Measurements from ENCODE around the gene CASKIN2.
"Not testable (repeated sequence)": the region's sequence is repeated elsewhere in the genome, so short reads cannot be mapped to it uniquely, and the experiment has no call there.

CASKIN2 gene

DNA sequence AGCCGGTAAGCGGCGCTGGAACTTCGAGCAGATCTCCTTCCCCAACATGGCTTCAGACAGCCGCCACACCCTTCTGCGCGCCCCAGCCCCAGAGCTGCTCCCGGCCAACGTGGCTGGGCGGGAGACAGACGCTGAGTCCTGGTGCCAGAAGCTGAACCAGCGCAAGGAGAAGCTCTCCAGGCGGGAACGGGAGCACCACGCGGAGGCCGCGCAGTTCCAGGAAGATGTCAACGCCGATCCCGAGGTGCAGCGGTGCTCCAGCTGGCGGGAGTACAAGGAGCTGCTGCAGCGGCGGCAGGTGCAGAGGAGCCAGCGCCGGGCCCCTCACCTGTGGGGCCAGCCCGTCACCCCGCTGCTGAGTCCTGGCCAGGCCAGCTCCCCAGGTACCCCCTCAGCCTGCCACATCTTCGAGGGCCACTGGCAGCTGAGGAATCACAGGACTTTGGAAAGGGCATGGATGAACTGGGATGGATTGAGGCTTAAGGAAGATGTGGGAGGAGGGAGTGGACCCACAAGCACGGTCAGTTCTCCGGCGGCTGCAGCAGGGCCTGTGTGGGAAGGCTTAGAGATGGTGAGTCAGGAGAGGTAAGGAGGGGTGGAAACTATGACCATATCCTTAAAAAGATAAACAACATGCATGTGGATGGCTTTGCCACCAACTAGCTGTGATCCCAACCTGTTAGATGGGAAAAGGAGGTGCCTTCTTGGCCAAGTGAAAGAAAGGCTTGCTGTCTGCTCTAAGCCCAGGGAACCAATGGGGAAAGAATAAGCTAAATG lies 6.8 kb upstream of the CASKIN2 start:
- no peak for DNase-seq (ENCODE audit: extremely low read depth in 1 of 2, low read depth in 1 of 2)

DNA sequence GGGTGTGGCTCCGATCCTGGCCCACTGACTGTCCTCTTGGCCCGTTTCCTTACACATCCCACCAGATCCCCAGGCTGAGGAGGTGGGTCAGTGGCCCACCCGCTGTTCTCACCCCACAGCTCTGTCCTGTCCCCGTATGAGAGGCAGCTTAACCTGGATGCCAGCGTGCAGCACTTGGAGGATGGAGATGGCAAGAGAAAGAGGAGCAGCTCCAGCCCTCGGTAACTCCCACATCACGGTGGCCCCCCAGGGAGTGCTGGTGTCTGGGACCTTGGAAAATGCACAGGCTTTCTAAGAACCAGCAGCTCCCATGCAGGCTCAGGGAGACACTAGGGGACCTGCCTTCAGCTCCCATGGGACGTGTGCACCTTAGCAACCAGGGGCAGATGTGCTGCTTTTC lies 6.0 kb upstream of the CASKIN2 start:
- no peak for DNase-seq (ENCODE audit: extremely low read depth in 1 of 2, low read depth in 1 of 2)

DNA sequence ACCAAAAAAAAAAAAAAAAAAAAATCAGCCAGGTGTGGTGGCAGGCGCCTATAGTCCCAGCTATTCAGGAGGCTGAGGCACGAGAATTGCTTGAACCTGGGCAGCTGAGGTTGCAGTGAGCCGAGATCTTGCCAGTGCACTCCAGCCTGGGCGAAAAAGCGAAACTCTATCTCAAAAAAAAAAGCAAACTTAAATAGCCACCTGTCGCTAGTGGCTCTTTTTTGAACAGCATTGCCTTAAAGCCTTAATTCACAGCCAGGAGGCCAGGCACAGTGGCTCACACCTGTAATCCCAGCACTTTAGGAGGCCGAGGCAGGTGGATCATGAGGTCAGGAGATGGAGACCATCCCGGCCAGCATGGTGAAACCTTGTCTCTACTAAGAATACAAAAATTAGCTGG lies 5.1 kb upstream of the CASKIN2 start:
- not testable (repeated sequence) for DNase-seq (ENCODE audit: extremely low read depth in 1 of 2, low read depth in 1 of 2)

DNA sequence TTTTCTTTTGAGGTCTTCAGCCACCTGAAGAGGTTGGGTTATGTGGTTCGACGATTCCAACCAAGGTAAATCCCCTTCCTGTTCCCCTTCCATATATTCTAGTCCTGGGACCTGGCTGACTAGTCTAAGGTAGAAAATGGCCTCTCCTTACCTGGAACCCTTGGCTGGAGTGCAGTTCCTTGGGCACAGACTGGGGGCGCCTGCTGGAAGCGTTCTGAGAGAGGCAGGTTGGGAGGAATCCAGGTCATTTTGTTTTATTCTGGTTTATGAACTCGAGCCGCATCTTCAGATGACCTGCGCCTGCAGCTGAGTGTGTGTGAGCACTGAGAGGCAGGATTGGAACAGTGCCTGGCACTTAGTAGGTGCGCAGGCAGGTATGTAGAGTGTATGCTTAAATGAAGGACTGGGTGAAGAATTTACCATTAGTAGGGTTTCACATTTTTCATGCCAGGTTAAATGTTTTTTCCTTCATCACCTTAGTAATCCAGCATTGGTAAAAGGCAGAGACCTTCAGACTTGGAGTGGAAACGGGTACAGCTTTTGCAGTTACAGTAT lies 3.7 kb upstream of the CASKIN2 start:
- DNase-seq (ENCODE audit: extremely low read depth in 1 of 2, low read depth in 1 of 2) = no peak

DNA sequence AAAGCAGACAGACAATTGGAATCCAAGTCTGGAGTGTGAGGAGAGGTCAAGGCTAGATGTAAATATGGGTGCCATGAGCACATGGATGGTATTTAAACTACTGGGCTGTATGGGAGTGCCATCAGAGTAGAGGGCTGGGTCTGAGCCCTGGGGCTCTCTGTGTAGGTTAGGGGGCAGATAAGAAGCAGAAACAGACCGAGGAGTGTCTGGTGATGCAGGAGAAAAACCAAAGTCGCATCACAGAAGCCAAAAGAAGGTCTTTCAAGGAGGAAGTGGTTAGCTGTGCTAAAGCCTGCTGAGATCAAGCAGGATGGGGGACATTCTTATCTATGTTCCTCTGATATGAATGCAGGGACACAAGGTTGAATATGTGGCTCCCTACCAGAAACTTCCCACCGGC lies 2.9 kb upstream of the CASKIN2 start:
- DNase-seq (ENCODE audit: extremely low read depth in 1 of 2, low read depth in 1 of 2) = no peak

DNA sequence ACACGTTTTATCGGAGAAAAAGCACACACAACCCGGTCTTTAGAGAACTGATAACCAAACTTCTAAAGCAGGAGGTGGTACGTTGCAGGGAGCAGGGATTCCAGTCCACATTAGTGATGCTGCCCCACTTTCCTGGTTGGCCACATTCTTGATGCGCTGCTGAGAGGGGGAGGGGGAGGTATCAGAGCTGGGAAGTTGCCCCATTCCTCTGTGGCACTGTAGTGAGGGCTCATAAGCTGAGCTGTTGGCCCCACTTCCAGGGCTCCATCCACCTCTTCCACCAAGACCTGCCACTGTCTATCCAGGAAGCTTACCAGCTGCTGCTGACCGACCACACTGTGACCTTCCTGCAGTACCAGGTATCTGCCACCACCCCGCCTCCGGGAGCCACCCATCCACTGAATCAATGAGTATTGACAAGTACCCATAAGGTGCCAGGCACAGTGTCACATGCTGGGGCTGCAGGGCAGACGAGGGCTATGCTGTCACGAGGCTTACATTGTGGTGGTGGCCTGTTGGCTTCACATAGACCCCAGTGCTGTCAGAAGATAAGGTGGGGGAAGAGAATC lies 2.0 kb upstream of the CASKIN2 start:
- no peak for DNase-seq (ENCODE audit: extremely low read depth in 1 of 2, low read depth in 1 of 2)

DNA sequence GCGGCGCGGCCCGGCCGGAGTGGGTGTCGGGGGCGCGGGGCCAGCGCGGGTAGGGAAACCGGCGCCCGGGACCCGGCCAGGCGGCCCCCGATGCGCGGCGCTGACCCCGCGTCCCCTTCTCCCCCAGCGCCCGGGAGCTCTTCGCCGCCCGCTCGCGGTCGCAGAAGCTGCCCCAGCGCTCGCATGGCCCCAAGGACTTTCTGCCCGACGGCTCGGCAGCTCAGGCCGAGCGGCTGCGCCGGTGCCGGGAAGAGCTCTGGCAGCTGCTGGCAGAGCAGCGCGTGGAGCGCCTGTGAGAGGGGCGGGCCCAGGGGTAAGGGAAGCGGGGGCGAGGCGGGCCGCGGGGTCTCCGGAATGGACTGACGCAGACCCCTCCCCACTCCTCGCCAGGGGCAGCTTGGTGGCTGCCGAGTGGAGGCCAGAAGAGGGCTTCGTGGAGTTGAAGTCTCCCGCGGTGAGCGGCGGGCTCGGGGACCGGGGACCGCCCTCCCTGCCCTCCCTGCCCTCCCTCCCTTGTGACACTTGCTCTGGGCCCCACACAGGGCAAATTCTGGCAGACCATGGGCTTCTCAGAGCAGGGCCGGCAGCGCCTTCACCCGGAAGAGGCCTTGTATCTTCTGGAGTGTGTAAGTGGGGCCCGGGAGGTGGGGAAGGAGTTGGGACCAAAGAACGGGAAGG lies 1.4 kb upstream of the CASKIN2 start:
- DNase-seq (ENCODE audit: extremely low read depth in 1 of 2, low read depth in 1 of 2) = peak in 1 of 2 donors; percentile 24

DNA sequence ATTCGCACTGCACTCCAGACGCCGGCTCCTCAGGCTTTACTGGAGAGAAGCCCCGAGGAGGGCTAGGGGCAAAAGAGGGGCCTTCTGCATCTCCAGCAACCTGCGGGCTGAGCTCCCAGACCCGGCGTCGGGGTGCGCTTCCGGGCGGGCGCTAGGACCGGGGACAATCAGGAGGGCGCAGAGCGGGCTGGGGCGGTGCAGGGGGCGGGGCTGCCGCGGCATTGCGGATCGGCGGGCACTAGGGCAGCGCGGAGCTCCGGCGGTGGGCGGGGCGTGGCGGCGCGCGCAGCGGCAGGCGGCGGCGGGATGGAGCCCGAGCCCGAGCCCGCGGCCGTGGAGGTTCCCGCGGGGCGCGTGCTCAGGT lies 900 bp upstream of the CASKIN2 start, which contains the start of gene TSEN54:
Gene TSEN54 (plus strand): TSS at position 274 of the 364 bp plus-strand sequence. CDS start 33 bp downstream, at position 307.
- DNase-seq (ENCODE audit: extremely low read depth in 1 of 2, low read depth in 1 of 2) = peak; percentile 86 to 95

DNA sequence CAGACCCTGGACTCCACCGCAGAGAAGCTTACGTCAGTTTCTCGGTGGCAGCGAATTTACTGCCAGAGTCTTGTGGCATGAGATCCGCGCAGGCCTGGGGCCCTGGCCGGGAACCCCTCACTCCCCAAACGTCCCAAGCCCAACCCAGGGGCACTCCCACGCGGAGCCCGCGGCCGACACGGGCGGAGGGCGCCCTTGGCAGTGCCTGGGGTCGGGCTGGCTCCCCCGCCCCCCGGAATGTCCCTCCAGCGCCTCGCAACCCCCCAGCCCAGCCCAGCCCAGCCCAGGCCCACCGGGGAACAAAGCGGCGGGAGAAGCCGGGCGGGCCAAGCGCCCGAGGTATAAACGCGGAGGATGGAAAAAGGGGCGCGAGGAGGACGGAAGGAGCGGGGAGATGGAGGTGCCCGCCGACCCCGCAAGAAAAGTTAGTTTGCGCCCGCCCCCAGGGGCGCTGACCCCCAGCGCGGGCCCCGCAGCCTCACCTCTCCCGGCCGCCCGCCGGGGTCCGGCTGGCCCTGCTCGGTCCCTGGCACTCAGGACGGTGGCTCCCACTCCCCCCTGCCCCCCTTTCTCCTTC lies 330 bp downstream of the CASKIN2 start:
- no peak for DNase-seq (ENCODE audit: extremely low read depth in 1 of 2, low read depth in 1 of 2)

DNA sequence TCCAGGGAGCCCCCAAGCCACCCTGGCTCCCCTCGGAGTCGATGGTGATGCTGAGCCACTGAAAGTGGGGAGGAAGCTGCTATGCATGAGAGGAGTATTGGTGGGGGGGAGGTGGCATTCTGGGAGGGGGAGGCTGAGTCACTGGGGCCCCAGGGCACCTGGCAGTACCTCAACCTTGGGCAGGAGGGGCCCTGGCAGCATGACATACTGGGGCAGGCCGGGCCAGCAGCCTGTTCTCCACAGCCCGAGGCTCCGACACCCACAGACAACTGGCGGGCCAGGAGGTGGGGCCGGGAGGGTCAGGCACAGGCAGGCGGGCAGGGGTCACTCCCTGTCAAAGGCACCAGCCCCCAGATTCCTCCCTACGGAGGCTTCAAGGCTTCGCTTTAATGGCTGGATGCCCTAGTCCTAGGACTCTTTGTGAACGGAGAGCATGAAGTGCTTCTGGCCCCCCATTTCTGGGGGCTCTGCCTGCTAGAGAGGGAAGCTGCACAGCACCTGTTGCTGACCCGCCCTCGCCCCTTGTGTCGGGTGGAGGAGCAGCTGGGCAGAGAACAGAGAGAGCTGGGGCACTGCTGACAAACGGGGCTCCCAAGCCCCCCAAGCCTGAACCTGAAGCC lies 928 bp downstream of the CASKIN2 start:
- no peak for DNase-seq (ENCODE audit: extremely low read depth in 1 of 2, low read depth in 1 of 2)

DNA sequence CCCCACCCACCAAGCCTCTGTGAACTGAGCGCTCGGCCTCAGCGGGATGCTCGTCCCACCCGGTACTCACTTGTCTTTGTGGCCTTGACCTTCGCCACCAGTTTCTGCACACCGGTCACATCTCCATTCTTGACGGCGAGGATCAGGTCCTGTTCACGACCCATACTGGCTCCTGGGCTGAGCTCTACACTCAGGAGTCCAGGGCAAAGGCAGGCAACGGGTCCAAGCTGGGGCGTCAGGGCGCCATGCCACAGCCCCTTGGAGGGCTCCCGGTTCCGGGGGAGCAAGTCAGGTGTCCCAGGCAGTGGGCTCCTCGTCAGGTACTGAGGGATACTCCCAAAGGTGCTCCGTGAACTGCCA lies 1.7 kb downstream of the CASKIN2 start:
- DNase-seq (ENCODE audit: extremely low read depth in 1 of 2, low read depth in 1 of 2) = no peak

DNA sequence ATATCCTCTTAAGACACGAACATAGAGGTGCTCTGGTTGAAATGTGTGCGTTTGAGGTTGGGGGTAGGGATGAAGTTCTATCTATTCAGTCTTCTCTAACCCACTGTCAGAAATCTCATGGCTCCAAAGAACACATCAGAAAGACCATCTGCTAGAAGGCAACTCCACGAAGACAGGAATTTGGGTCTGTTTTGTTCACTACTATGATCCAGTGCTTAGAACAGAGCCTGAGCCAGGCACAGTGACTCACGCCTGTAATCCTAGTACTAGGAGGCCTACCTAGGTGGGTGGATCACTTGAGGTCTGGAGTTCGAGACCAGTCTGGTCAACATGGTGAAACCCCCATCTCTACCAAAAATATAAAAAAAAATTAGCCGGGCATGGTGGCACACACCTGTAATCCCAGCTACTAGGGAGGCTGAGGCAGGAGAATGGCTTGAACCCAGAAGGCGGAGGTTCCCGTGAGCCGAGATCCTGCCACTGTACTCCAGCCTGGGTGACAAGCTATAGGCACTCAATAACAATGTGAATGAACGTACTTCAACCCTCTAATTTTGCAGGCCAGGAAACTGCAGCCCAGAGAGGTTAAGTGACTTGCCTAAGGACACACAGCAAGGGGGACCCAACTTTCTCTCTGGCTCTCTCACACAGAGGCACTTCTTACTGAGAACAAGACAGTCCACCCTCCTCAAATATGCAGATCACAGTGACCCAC lies 2.3 kb downstream of the CASKIN2 start:
- DNase-seq (ENCODE audit: extremely low read depth in 1 of 2, low read depth in 1 of 2) = no peak

DNA sequence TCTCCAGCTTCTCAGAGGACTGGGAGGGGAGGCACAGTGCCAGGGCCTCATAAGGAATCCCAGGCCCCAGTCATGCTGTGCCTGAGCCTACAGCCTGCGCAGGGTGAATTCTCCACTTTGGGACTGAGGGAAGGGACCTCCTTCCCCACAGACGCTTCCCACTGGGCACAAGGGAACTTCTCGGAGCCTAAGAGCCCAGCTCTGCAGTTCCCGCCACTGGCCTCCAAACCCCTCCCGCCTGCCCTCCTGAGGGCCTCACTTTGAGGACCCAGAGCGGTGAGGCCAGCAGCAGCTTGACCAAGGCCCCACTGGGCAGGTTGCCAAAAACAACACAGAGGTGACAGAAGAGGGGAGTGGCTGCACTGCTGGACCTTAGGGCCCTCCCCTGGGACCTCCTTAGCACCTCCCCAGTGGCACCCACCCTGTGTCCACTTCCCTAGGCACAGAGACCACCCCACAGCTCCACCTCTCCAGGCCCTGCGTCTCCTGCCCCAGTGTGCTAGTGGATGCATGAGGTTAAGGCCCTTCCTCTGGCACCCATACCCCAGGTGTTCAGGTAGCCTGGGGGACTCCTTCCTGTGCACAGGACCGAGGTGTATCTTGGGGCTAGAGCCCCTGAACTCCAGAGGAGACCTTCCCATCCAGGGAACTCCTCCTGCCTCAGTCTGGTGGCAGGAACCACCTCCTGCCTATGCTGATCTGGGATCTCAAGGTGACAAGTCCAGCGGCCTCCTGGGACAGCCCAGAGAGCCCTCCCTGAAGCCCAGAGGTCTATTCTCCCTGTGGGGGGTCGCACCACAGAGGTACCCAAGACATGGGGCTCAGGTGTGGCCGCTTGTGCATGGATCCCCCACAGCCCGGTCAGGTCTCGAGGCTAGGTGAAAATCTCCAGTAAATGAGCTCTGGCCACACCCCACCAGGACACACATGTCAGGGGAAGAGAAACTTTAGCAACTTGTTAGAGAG lies 3.4 kb downstream of the CASKIN2 start:
- no peak for DNase-seq (ENCODE audit: extremely low read depth in 1 of 2, low read depth in 1 of 2)

DNA sequence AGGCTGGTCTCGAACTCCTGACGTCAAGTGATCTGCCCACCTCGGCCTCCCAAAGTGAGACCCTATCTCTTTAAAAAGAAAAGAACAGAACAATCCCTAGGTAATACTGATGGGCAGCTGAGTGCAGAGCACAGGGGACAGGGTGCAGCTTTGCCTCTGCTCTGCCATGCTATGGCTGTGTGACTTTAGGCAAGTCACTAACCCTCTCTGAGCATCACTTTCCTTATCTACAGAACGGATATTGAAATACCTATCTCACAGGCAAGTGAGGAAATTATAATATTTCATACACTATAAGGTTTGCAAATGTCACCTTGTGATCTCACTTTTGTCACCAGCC lies 4.1 kb downstream of the CASKIN2 start:
- no peak for DNase-seq (ENCODE audit: extremely low read depth in 1 of 2, low read depth in 1 of 2)

DNA sequence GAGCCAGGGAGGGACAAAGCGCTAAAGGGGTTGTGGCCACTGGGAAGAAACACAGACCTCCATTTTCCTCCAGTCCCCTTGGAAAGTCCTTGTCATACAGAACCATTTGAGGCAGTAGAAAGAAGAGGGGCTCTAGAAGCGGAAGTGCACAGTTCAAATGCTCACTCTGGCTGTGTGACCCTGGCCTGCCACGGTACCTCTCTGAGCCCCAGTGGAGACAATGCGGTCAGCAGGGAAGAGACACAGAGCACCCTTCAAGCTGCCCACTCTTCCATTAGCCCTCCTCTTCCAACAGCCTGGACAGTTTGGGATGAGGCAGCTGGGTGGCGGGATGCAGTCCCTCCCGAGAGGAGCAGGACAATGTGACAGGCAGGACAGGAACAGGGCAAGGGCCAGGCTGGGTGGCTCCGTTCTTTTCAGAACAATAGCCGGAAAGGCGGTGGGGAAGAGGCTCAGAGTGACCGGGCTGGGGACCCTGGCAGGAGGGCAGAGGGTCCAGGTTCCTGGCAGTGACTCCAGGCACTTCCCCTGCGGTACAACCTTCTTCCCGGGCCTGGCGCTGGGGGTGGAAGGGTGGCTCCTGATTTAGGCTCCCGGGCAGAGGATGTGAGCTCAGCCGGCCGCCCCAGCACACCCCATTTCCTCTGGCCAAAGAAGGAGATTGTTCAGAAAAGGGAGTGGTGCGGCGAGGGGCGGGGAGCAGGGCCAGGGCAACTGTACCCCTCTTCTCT lies 5.6 kb downstream of the CASKIN2 start:
- DNase-seq (ENCODE audit: extremely low read depth in 1 of 2, low read depth in 1 of 2) = no peak

DNA sequence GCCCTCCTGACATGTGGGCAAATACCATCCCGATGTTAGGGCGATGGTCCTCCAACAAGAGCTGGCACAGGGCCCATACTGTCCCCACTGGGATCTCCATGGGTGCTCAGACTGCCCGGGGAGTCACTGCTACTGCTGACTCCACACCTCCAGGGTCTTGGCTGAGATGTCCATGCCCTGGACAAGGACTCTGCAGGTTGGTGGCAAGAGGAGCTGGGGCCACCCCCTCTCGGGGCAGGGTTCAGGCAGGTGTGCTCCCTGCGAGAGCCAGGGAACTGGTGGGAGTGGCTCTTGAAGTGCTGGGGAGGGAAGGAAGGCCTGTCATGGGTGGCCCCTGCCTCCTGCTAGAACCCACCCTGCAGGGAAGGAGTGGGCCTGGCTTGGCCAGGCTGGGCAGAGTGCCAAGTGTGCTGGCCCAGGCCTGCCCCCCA lies 6.4 kb downstream of the CASKIN2 start:
- DNase-seq (ENCODE audit: extremely low read depth in 1 of 2, low read depth in 1 of 2) = no peak

DNA sequence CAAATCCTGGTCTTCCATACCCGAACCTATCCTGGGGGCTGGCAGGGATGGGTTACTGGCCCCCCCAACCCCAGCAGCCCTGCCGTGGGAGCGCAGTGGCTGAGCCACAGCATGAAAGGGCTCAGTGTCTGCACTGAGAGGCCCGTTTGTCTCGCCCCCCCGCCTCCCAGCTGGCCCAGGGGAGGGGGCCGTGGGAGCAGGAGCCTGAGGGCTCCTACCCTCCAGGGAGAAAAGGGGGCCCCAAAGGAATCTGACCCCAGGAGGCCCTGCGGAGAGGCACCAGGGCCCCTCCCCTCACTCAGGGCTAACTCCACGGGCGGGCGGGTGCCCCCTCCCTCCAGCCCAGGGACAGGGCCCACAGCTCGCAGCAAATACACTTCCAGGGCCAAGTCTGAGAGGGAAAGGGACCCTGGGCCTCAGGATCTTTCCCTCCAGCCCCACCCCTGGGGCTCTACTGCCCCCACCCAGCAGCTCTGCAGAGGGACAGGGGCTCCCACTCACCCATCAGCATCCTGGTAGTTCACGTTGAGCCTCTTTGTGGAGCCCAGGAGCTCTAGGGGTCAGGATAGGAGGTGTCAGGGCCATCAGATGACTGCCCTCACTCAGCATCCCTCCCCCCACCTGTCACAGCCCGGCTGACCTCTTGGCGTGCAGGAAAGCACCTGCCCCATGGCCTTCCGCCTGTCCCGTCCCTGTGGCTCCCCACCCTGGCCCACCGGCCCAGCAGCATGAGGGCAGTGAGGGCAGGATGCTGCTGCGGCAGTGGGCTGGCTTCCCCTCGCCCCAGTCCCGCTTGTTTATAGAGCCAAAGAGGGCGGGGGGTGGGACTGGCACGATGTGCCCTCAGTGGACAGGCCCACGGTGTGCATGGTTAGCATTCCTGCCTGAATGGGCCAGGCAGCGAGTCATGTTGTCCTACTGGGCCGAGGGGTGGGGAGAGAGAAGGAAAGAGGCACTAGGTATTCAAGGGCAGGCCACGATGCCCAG lies 7.3 kb downstream of the CASKIN2 start:
- no peak for DNase-seq (ENCODE audit: extremely low read depth in 1 of 2, low read depth in 1 of 2)

DNA sequence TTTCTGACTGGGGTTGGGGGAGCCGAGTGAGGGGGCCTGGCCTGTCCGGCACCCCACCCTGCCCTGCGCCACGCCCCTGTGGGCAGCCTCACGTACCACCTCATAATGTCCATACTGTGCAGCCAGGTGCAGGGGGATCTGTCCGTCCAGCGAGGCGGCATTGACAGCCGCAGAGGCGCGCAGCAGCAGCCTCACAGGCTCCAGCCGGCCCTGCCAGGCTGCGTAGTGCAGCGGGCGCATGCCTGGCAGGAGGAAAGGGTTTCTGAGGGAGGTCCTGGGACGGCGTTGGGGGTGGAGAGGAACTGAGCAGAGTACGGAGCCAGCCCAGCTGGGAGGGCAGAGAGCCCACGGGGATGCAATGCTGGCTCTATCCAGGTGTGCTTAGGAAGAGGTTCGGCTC lies 8.4 kb downstream of the CASKIN2 start:
- DNase-seq (ENCODE audit: extremely low read depth in 1 of 2, low read depth in 1 of 2) = no peak
